ENCODE measurements around the gene PXDN. TPM values are rescaled to one million over a fixed set of nuclear protein-coding genes. Genes with fewer than 3 reads are reported as not detected.

Gene PXDN
- total RNA-seq, 6 experiments from 2014 or later = 283 to 403 (median 323) TPM

- no peak overlapping the region for H3K4me3 Mint-ChIP-seq
- no peaks in the 10 kb centered on the region for H3K36me3 Mint-ChIP-seq (ENCODE audit: low read depth)
- TF ChIP-seq CTCF (IDR thresholded peaks at IDR 0.05) = no peak
- H3K4me1 Mint-ChIP-seq (ENCODE audit: low read depth) = peaks cover 21% of the 10 kb centered on the region
- peaks cover 6% of the 10 kb centered on the region; the same call in 1 of the 2 replicates for H3K9me3 Mint-ChIP-seq
- no peak overlapping the region for H3K27ac Mint-ChIP-seq
- no peak for DNase-seq
- peaks cover 24% of the 10 kb centered on the region for H3K27me3 Mint-ChIP-seq (ENCODE audit: insufficient read depth)
These were observed 10.3 kb upstream of the PXDN start for GRCh38 chr2:1754461-1755170.

DNA sequence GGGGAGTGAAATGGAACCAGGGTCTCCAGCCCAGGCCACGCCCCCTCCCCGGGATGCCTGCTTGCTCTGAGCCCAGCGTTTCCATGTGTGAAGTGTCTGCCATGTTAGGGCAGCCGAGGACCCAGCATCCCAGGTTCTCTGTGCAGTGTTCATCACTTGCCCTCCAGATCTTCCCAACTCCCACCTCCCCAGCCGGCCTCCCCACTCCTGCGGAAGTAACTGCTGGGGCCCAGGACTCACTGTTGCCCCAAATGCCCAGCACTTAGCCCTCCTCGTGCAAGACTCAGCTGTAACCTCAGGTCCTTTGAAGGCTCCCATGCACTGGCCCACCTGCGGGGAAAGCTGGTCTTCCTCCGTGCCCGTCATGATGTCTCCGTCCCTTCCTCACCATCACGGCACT, 9.7 kb upstream of the PXDN start:
- H3K27ac Mint-ChIP-seq = no peak overlapping the region
- H3K4me1 Mint-ChIP-seq (ENCODE audit: low read depth) = peaks cover 27% of the 10 kb centered on the region
- no peak overlapping the region for H3K4me3 Mint-ChIP-seq
- H3K9me3 Mint-ChIP-seq = peaks cover 6% of the 10 kb centered on the region; the same call in 1 of the 2 replicates
- no peaks in the 10 kb centered on the region for H3K36me3 Mint-ChIP-seq (ENCODE audit: low read depth)
- no peak for TF ChIP-seq CTCF (IDR thresholded peaks at IDR 0.05)
- DNase-seq = no peak
- H3K27me3 Mint-ChIP-seq (ENCODE audit: insufficient read depth) = peaks cover 28% of the 10 kb centered on the region

DNA sequence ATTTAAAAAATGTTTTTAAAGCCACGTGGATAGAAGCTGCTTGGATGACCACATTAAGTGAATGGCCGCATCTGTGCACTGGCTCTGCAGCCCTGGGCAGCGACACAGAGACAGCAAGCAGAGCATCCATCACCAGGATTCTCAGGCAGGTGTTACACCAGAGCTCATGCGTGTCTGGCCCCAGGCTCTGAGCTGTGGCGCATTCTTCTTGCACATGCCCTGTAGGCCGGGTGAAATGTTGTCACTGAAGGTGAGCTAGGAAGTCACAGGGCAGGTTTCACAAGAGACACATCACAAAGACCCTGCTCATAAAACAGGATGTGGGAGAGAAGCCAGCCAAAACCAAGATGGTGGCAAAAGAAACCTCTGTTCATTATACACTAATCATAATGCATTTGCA, 8.4 kb upstream of the PXDN start:
- DNase-seq = no peak
- no peaks in the 10 kb centered on the region for H3K36me3 Mint-ChIP-seq (ENCODE audit: low read depth)
- no peak overlapping the region for H3K27ac Mint-ChIP-seq

DNA sequence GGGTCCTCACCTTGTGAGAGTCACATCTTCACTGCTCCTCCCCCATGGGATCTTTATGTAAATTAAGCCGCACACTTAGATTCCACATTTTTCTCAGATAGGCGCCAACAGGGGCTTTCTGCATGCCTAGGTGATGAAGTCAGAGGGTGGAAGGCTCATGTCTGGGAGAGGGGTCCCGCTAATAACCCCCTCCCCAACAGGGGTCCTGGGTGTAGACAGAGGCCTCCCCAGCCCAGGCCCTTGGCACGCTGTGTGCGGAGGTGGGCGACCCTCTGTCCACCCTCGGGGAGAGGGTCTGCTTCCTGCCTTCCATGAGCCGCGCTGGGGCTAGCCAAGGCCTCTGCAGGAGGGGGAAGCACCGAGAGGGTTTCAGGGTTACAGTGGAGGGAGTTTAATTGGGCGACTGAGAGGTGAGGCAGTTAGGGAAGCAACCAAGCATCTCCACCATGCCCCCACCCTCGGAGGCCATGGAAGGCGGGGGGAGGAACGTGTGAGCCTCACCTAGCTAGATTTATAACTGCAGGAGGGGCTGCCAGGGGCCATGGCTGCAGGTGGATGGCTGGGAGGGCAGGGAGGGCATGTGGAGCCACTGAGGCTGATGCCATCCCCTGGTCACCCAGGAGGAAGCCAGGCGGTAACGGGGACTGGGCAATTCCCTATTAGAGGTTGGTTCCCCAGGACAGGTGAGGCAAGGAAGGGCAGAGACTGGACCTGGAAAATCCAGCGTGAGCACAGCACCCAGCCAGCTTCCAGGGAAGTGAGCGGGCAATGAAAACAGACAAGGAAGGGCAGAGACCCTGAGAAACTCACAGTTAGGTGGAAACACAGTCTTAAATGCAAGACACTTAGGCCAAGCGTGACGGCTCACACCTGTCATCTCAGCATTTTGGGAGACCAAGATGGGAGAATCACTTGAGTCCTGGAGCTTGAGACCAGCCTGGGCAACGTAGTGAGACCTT, 7.7 kb upstream of the PXDN start:
- TF ChIP-seq CTCF (IDR thresholded peaks at IDR 0.05) = no peak
- Mint-ChIP-seq H3K9me3 (peaks cover 6% of the 10 kb centered on the region; the same call in 1 of the 2 replicates), H3K4me3 (no peak overlapping the region), H3K27ac (no peak overlapping the region), H3K36me3 (ENCODE audit: low read depth) (no peaks in the 10 kb centered on the region), H3K27me3 (ENCODE audit: insufficient read depth) (peaks cover 30% of the 10 kb centered on the region), H3K4me1 (ENCODE audit: low read depth) (peaks cover 36% of the 10 kb centered on the region)
- no peak for DNase-seq

More for the DNA sequence above, 8.4 kb upstream of the PXDN start:
- TF ChIP-seq CTCF (IDR thresholded peaks at IDR 0.05) = no peak
- H3K4me3 Mint-ChIP-seq = no peak overlapping the region
- peaks cover 28% of the 10 kb centered on the region for H3K27me3 Mint-ChIP-seq (ENCODE audit: insufficient read depth)
- peaks cover 6% of the 10 kb centered on the region; the same call in 1 of the 2 replicates for H3K9me3 Mint-ChIP-seq
- peaks cover 36% of the 10 kb centered on the region for H3K4me1 Mint-ChIP-seq (ENCODE audit: low read depth)

DNA sequence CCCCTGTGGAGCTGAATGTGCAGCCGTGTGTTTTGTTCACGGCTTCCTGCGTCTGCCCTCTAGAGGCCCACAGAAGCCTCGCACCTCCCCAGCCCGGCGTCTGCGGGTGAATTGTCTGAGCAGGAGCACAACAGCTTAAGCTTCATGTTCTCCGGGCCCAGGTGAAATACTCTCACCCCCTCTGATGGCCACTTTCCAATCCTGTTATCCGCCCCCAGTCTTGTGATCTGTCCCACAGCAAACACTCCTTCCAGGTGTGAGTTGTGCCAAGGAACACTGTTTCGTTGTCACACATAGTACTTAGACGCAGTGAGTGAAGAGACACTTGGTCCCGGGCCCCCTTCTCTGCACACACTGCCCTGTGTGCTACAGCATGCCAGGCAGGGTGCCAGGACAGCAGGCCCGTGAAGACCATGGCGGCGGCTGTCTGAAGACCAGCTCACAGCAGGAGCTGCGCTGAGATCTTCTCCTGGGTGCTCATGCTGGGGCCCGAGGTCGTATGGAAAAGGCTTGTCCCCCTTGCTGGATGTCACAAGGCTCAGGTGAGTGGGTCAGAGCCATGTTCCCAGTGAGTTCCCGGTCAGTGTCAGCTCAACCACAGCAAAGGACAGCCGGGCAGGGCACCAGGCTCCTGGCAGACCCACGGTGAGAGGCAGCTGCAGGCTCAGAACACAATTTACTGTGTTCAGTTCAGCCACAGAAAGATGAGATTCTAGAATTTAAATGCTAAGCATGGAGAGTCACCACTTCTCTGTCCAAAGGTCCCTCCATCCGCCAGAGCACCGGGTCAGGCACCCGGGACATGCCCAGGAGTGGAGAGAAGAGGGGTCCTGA, 6.8 kb upstream of the PXDN start:
- Mint-ChIP-seq H3K9me3 (peaks cover 6% of the 10 kb centered on the region; the same call in 1 of the 2 replicates), H3K27me3 (ENCODE audit: insufficient read depth) (peaks cover 26% of the 10 kb centered on the region), H3K4me1 (ENCODE audit: low read depth) (peaks cover 36% of the 10 kb centered on the region), H3K27ac (no peak overlapping the region; the same call in 1 of the 2 replicates), H3K36me3 (ENCODE audit: low read depth) (no peaks in the 10 kb centered on the region; the same call in 1 of the 2 replicates), H3K4me3 (peak overlapping the region; percentile 6; the same call in 1 of the 2 replicates)
- TF ChIP-seq CTCF (IDR thresholded peaks at IDR 0.05) = peak; percentile 84
- peak; percentile 81 for DNase-seq

Measured in HFFc6 (cell line).